Panc1 (cell line): ENCODE measurements around the gene M6PR.

Source experiments
- POLR2AphosphoS5 ChIP-seq: IDR thresholded peaks from 2 replicates; pipeline ENCODE4 v1.6.1; 2012; ENCODE audit warnings: mild to moderate bottlenecking, low read depth, low read length, moderate library complexity
- TCF7L2 ChIP-seq: IDR thresholded peaks from 2 replicates; pipeline ENCODE4 v1.6.1; 2011; ENCODE audit warnings: mild to moderate bottlenecking, low read depth, low read length, inconsistent platforms
- TF ChIP-seq, protein P1 (sequence below): fragments of 450-650 bp; IDR thresholded peaks from 2 replicates; pipeline ENCODE4 v1.5.1; 2017; ENCODE audit warnings: mild to moderate bottlenecking
- TF ChIP-seq, protein P2 (sequence below), 2 experiments: IDR thresholded peaks; 2 replicates each; pipeline ENCODE4 v1.6.1; 2011 to 2012; ENCODE audit warnings: low read depth in 2 of 2, control low read depth in 1 of 2, low read length in 1 of 2, mild to moderate bottlenecking in 1 of 2, moderate library complexity in 1 of 2; ENCODE audit not compliant: insufficient read depth in 1 of 2

DNA sequence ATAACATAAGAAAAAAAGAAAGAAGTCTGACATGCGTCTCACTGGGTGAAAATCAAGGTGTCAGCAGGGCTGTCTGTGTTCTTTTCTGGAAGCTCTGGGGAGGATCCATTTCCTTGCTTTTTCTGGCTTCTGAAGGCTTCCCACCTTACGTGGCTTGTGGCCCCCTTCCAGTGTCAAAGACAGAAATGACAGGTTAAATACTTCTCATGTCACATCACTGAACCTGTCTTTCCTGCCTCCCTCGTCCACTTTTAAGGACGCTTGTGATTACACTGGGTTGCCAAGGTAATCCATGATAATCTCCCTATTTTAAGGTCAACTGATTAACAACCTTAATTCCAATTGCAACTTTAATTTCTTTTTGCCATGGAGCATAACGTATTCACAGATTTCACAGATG, 39.7 kb downstream of the M6PR start:
- TF ChIP-seq POLR2AphosphoS5 (no peak), TCF7L2 (no peak)
- TF ChIP-seq, protein P1, sequence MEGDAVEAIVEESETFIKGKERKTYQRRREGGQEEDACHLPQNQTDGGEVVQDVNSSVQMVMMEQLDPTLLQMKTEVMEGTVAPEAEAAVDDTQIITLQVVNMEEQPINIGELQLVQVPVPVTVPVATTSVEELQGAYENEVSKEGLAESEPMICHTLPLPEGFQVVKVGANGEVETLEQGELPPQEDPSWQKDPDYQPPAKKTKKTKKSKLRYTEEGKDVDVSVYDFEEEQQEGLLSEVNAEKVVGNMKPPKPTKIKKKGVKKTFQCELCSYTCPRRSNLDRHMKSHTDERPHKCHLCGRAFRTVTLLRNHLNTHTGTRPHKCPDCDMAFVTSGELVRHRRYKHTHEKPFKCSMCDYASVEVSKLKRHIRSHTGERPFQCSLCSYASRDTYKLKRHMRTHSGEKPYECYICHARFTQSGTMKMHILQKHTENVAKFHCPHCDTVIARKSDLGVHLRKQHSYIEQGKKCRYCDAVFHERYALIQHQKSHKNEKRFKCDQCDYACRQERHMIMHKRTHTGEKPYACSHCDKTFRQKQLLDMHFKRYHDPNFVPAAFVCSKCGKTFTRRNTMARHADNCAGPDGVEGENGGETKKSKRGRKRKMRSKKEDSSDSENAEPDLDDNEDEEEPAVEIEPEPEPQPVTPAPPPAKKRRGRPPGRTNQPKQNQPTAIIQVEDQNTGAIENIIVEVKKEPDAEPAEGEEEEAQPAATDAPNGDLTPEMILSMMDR: no peak
- TF ChIP-seq, protein P2, sequence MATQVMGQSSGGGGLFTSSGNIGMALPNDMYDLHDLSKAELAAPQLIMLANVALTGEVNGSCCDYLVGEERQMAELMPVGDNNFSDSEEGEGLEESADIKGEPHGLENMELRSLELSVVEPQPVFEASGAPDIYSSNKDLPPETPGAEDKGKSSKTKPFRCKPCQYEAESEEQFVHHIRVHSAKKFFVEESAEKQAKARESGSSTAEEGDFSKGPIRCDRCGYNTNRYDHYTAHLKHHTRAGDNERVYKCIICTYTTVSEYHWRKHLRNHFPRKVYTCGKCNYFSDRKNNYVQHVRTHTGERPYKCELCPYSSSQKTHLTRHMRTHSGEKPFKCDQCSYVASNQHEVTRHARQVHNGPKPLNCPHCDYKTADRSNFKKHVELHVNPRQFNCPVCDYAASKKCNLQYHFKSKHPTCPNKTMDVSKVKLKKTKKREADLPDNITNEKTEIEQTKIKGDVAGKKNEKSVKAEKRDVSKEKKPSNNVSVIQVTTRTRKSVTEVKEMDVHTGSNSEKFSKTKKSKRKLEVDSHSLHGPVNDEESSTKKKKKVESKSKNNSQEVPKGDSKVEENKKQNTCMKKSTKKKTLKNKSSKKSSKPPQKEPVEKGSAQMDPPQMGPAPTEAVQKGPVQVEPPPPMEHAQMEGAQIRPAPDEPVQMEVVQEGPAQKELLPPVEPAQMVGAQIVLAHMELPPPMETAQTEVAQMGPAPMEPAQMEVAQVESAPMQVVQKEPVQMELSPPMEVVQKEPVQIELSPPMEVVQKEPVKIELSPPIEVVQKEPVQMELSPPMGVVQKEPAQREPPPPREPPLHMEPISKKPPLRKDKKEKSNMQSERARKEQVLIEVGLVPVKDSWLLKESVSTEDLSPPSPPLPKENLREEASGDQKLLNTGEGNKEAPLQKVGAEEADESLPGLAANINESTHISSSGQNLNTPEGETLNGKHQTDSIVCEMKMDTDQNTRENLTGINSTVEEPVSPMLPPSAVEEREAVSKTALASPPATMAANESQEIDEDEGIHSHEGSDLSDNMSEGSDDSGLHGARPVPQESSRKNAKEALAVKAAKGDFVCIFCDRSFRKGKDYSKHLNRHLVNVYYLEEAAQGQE (IDR thresholded peaks at IDR 0.05; ENCODE audit: insufficient read depth in 1 of 2, low read depth in 2 of 2, low read length in 1 of 2): no peak
